OCI-LY7 (cell line): ENCODE data around the gene POLR2L. TPM values are rescaled to one million over a fixed set of nuclear protein-coding genes. Genes with fewer than 3 reads are reported as not detected.

Experiments used
- BruUV-seq: library from RNA; stranded (reverse); fragments of 400-500 nt; replicated peaks from 2 replicates; lab custom pipeline; 2021; lab: Mats Ljungman, UMichigan
- CTCF ChIA-PET: fragments of 300-600 bp; sonication (Branson Sonifier 250); formaldehyde crosslinking; loops from one replicate; lab custom pipeline; 2022; ENCODE audit warnings: antibody characterized with exemption; ENCODE audit not compliant: unreplicated experiment; lab: Charles Lee
- POLR2A ChIA-PET: fragments of 300-600 bp; sonication (Branson Sonifier 250); formaldehyde crosslinking; loops from one replicate; lab custom pipeline; 2022; ENCODE audit warnings: antibody characterized with exemption; lab: Charles Lee
- DNase-seq: peaks from one replicate; pipeline ENCODE4 v3.0.0-alpha.2; 2015; ENCODE audit warnings: low spot score
- H2AFZ ChIP-seq: fragments of 200-600 bp; sonication (generic), shearing (Covaris generic); 2 replicates; pipeline ENCODE4 v1.6.1; 2014; ENCODE audit warnings: mild to moderate bottlenecking, antibody characterized with exemption, low read length, moderate library complexity
- H3K27ac ChIP-seq: fragments of 200-600 bp; sonication (generic); 2 replicates; pipeline ENCODE4 v1.5.1; 2014; ENCODE audit warnings: mixed run types, low read depth, mild to moderate bottlenecking, moderate library complexity, low read length, inconsistent platforms; ENCODE audit not compliant: poor library complexity, severe bottlenecking
- H3K36me3 ChIP-seq: fragments of 200-600 bp; sonication (generic); 2 replicates; pipeline ENCODE4 v1.6.1; 2014; ENCODE audit warnings: mild to moderate bottlenecking, antibody characterized with exemption, low read length, moderate library complexity, mixed read lengths; ENCODE audit not compliant: insufficient read depth
- H3K4me1 ChIP-seq: fragments of 200-600 bp; sonication (generic); 2 replicates; pipeline ENCODE4 v1.5.1; 2014; ENCODE audit warnings: mild to moderate bottlenecking, low read length; ENCODE audit not compliant: insufficient read depth, poor library complexity, severe bottlenecking
- H3K4me2 ChIP-seq: fragments of 200-600 bp; sonication (generic); 2 replicates; pipeline ENCODE4 v1.6.1; 2014; ENCODE audit warnings: mild to moderate bottlenecking, low read length
- H3K4me3 ChIP-seq: fragments of 200-600 bp; sonication (generic); 2 replicates; pipeline ENCODE4 v1.5.1; 2014; ENCODE audit warnings: mild to moderate bottlenecking, low read depth, low read length; ENCODE audit not compliant: poor library complexity, severe bottlenecking
- H3K79me2 ChIP-seq: fragments of 200-600 bp; sonication (generic); 2 replicates; pipeline ENCODE4 v1.6.1; 2016; ENCODE audit warnings: low read depth, mild to moderate bottlenecking, low read length, moderate library complexity, mixed read lengths; ENCODE audit not compliant: insufficient read depth
- H3K9me2 ChIP-seq: fragments of 200-600 bp; sonication (generic); 2 replicates; pipeline ENCODE4 v1.6.1; 2016; ENCODE audit warnings: mild to moderate bottlenecking, low read length, mixed read lengths; ENCODE audit not compliant: insufficient read depth
- H3K9me3 ChIP-seq: fragments of 200-600 bp; sonication (generic); 2 replicates; pipeline ENCODE4 v1.6.1; 2014; ENCODE audit warnings: mild to moderate bottlenecking, mixed run types, low read length, mixed read lengths
- H4K20me1 ChIP-seq: fragments of 200-600 bp; sonication (generic); 2 replicates; pipeline ENCODE4 v1.6.1; 2014; ENCODE audit warnings: mild to moderate bottlenecking, antibody characterized with exemption, low read length, moderate library complexity, mixed read lengths; ENCODE audit not compliant: insufficient read depth
- CTCF ChIP-seq: fragments of 200-600 bp; sonication (generic); conservative IDR thresholded peaks from 2 replicates; pipeline ENCODE4 v1.5.1; 2014; ENCODE audit warnings: mild to moderate bottlenecking, antibody characterized with exemption, low read length, moderate library complexity, mixed read lengths
- EZH2phosphoT487 ChIP-seq: fragments of 200-600 bp; sonication (generic); IDR thresholded peaks from 2 replicates; pipeline ENCODE4 v1.6.1; 2018; ENCODE audit warnings: low read depth, borderline replicate concordance, mild to moderate bottlenecking, mixed run types, antibody characterized with exemption, low read length, moderate library complexity, mixed read lengths
- intact Hi-C: fragments of 100-400 bp; cut with micrococcal nuclease; formaldehyde crosslinking; loops from one replicate; pipeline ENCODE4 v1.10.0; 2022; ENCODE audit not compliant: unreplicated experiment
- total RNA-seq, 2 experiments: library from RNA; depleted of rRNA in 1 of 2; stranded (reverse); fragments of >200 nt in 1 of 2; shearing (Covaris generic) in 1 of 2; gene quantifications; 2 replicates each; pipeline ENCODE4 v1.2.3, GENCODE V29; 2014 to 2022

The POLR2L gene
- total RNA-seq, 2 experiments from 2014 or later = 88.3 to 206 TPM

GRCh38 chr11:853682-854448, 11.5 kb upstream of the POLR2L start:
- POLR2A ChIA-PET = no interaction called here
- intact Hi-C loops = no loop called here

GRCh38 chr11:852762-853161, 10.4 kb upstream of the POLR2L start:
- no peaks in the 10 kb centered on the region for H4K20me1 ChIP-seq

More at GRCh38 chr11:853682-854448, 11.5 kb upstream of the POLR2L start:
- Histone ChIP-seq H3K9me2 (no peaks in the 10 kb centered on the region), H2AFZ (no peak overlapping the region), H3K4me3 (no peak overlapping the region), H4K20me1 (no peaks in the 10 kb centered on the region), H3K4me2 (no peak overlapping the region), H3K79me2 (no peaks in the 10 kb centered on the region), H3K4me1 (peaks cover 11% of the 10 kb centered on the region), H3K27ac (no peak overlapping the region), H3K36me3 (no peaks in the 10 kb centered on the region), H3K9me3 (no peaks in the 10 kb centered on the region)
- BruUV-seq = no TSS peak
- CTCF ChIA-PET = interaction anchor here (0.5 kb wide), 1 partner anchor 43 kb away, joined by 3 read pairs; no protein-coding TSS in a partner anchor
- no peak for DNase-seq
- TF ChIP-seq CTCF (0 out of 2 replicates have a peak, but pooled peaks have one; percentile 25), EZH2phosphoT487 (no peak)

More at GRCh38 chr11:852762-853161, 10.4 kb upstream of the POLR2L start:
- Histone ChIP-seq H3K4me3 (no peak overlapping the region), H3K4me1 (peaks cover 19% of the 10 kb centered on the region), H2AFZ (no peak overlapping the region), H3K4me2 (no peak overlapping the region), H3K27ac (no peak overlapping the region), H3K9me2 (no peaks in the 10 kb centered on the region), H3K79me2 (no peaks in the 10 kb centered on the region), H3K36me3 (no peaks in the 10 kb centered on the region), H3K9me3 (no peaks in the 10 kb centered on the region)
- no TSS peak for BruUV-seq
- TF ChIP-seq EZH2phosphoT487 (no peak), CTCF (no peak)
- CTCF ChIA-PET = no interaction called here
- intact Hi-C loops = no loop called here
- DNase-seq = no peak
- POLR2A ChIA-PET = no interaction called here
